H1 (cell line): ENCODE data around the gene RNGTT. TPM values are rescaled to one million over a fixed set of nuclear protein-coding genes. Genes with fewer than 3 reads are reported as not detected.

Experiments
- CTCF ChIA-PET: fragments of 300-600 bp; sonication (Branson Sonifier 250); formaldehyde crosslinking; loops from one replicate; lab custom pipeline; 2021; ENCODE audit not compliant: partially characterized antibody; lab: Charles Lee
- POLR2A ChIA-PET: fragments of 300-600 bp; sonication (Branson Sonifier 250); formaldehyde crosslinking; loops from one replicate; lab custom pipeline; 2021; ENCODE audit warnings: inconsistent platforms; ENCODE audit not compliant: partially characterized antibody; lab: Charles Lee
- DNase-seq, 2 experiments: peaks; one replicate each; pipeline versions ENCODE4 v3.0.0 to v3.0.0-alpha.2; 2010 to 2022; ENCODE audit warnings: low spot score in 2 of 2, low read depth in 1 of 2, mixed read lengths in 1 of 2
- FAIRE-seq: peaks from 2 replicates; lab custom pipeline; 2011; peaks lifted over from hg19 to GRCh38; lab: Jason Lieb, UNC
- H2AFZ ChIP-seq: 2 replicates; pipeline ENCODE4 v1.8.1; 2012; ENCODE audit warnings: low read length, inconsistent platforms
- H2AK5ac ChIP-seq: 2 replicates; pipeline ENCODE4 v1.6.1; 2013; ENCODE audit warnings: low read depth, low read length
- H2BK120ac ChIP-seq: replicated peaks from 2 replicates; pipeline ENCODE3; 2013; ENCODE audit warnings: low read depth, low read length, inconsistent platforms
- H2BK12ac ChIP-seq: 2 replicates; pipeline ENCODE4 v1.6.1; 2013; ENCODE audit warnings: low read depth, low read length
- H2BK15ac ChIP-seq: 2 replicates; pipeline ENCODE4 v1.6.1; 2013; ENCODE audit warnings: low read length
- H2BK20ac ChIP-seq: 2 replicates; pipeline ENCODE4 v1.6.1; 2013; ENCODE audit warnings: low read length
- H2BK5ac ChIP-seq: 2 replicates; pipeline ENCODE4 v1.6.1; 2013; ENCODE audit warnings: low read depth, low read length
- H3K14ac ChIP-seq: 2 replicates; pipeline ENCODE4 v1.6.1; 2013; ENCODE audit warnings: inconsistent platforms; ENCODE audit not compliant: insufficient read length
- H3K18ac ChIP-seq: 2 replicates; pipeline ENCODE4 v1.6.1; 2013; ENCODE audit warnings: low read length; ENCODE audit errors: extremely low read depth
- H3K23ac ChIP-seq: 2 replicates; pipeline ENCODE4 v1.6.1; 2013; ENCODE audit warnings: inconsistent platforms; ENCODE audit not compliant: insufficient read length
- H3K23me2 ChIP-seq: 2 replicates; pipeline ENCODE4 v1.6.1; 2013; ENCODE audit warnings: low read depth, low read length
- H3K27ac ChIP-seq: 2 replicates; pipeline ENCODE4 v1.6.1; 2011; ENCODE audit warnings: low read depth, low read length, inconsistent platforms
- H3K27me3 ChIP-seq, 4 experiments: replicated peaks in 1 of 4; 1 replicate in 1 of 4; 2 replicates in 3 of 4; pipeline versions ENCODE4 v1.6.1 to v1.8.1; 2011 to 2013; ENCODE audit warnings: low read length in 3 of 4, mild to moderate bottlenecking in 3 of 4, inconsistent platforms in 2 of 4, mixed read lengths in 2 of 4, moderate library complexity in 1 of 4; ENCODE audit not compliant: control insufficient read depth in 3 of 4, insufficient read depth in 3 of 4; ENCODE audit errors: extremely low read depth in 1 of 4
- H3K36me3 ChIP-seq, 4 experiments: 2 replicates each; pipeline versions ENCODE4 v1.6.1 to v1.8.1; 2011 to 2013; ENCODE audit warnings: mild to moderate bottlenecking in 4 of 4, low read length in 3 of 4, moderate library complexity in 2 of 4, control low read depth in 1 of 4, inconsistent platforms in 1 of 4; ENCODE audit not compliant: insufficient read depth in 4 of 4, control insufficient read depth in 2 of 4
- H3K4ac ChIP-seq: replicated peaks from 2 replicates; pipeline ENCODE3; 2013; ENCODE audit warnings: low read length, low read depth, mixed read lengths, inconsistent platforms; ENCODE audit not compliant: insufficient read length
- H3K4me1 ChIP-seq, 4 experiments: replicated peaks in 1 of 4; 1 replicate in 1 of 4; 2 replicates in 3 of 4; pipeline versions ENCODE4 v1.6.1 to v1.8.1; 2011 to 2013; ENCODE audit warnings: low read length in 3 of 4, inconsistent platforms in 2 of 4, mixed read lengths in 1 of 4; ENCODE audit not compliant: insufficient read depth in 4 of 4, control insufficient read depth in 3 of 4
- H3K4me2 ChIP-seq, 2 experiments: 2 replicates each; pipeline versions ENCODE4 v1.6.1 to v1.8.1; 2011 to 2013; ENCODE audit warnings: low read depth in 2 of 2, low read length in 2 of 2, control low read depth in 1 of 2, inconsistent platforms in 1 of 2, mild to moderate bottlenecking in 1 of 2; ENCODE audit not compliant: insufficient read depth in 1 of 2
- H3K4me3 ChIP-seq, 4 experiments: fragments of 200-600, 300-600 bp in 1 of 4; sonication (generic), shearing (Covaris generic), sonication (Bioruptor Twin) in 1 of 4; 2 replicates each; pipeline versions ENCODE4 v1.5.1 to v1.8.1; 2011 to 2016; ENCODE audit warnings: low read length in 4 of 4, low read depth in 3 of 4, control low read depth in 2 of 4, inconsistent platforms in 2 of 4, mild to moderate bottlenecking in 2 of 4, mixed read lengths in 1 of 4, moderate library complexity in 1 of 4; ENCODE audit not compliant: insufficient read depth in 2 of 4; ENCODE audit errors: extremely low read depth in 1 of 4
- H3K56ac ChIP-seq: replicated peaks from 2 replicates; pipeline ENCODE3; 2013; ENCODE audit warnings: low read depth, mild to moderate bottlenecking, mixed read lengths, low read length, inconsistent platforms; ENCODE audit not compliant: insufficient read length
- H3K79me1 ChIP-seq: 2 replicates; pipeline ENCODE4 v1.6.1; 2013; ENCODE audit warnings: low read depth, low read length, control low read depth
- H3K79me2 ChIP-seq, 2 experiments: 2 replicates each; pipeline versions ENCODE4 v1.6.1 to v1.8.1; 2012 to 2013; ENCODE audit warnings: low read length in 2 of 2, mild to moderate bottlenecking in 2 of 2, inconsistent platforms in 1 of 2; ENCODE audit not compliant: insufficient read depth in 2 of 2, control insufficient read depth in 1 of 2
- H3K9ac ChIP-seq, 4 experiments: replicated peaks in 1 of 4; 1 replicate in 1 of 4; 2 replicates in 3 of 4; pipeline versions ENCODE4 v1.6.1 to v1.8.1; 2011 to 2013; ENCODE audit warnings: low read depth in 3 of 4, low read length in 3 of 4, control low read depth in 2 of 4, mild to moderate bottlenecking in 2 of 4, moderate library complexity in 2 of 4, inconsistent platforms in 1 of 4; ENCODE audit errors: extremely low read depth in 1 of 4
- H3K9me3 ChIP-seq, 2 experiments: 2 replicates each; pipeline versions ENCODE4 v1.6.1 to v1.8.1; 2012 to 2013; ENCODE audit warnings: mild to moderate bottlenecking in 2 of 2, moderate library complexity in 2 of 2, control low read depth in 1 of 2, inconsistent platforms in 1 of 2, low read depth in 1 of 2, low read length in 1 of 2, mixed read lengths in 1 of 2; ENCODE audit not compliant: insufficient read depth in 2 of 2
- H4K20me1 ChIP-seq, 2 experiments: replicated peaks in 1 of 2; 2 replicates each; pipeline versions ENCODE3 to v1.8.1; 2011 to 2013; ENCODE audit warnings: inconsistent platforms in 2 of 2, low read length in 2 of 2, mild to moderate bottlenecking in 1 of 2; ENCODE audit not compliant: insufficient read depth in 2 of 2, control insufficient read depth in 1 of 2
- H4K5ac ChIP-seq: 2 replicates; pipeline ENCODE4 v1.6.1; 2013; ENCODE audit warnings: low read length, low read depth, mixed read lengths, inconsistent platforms; ENCODE audit not compliant: insufficient read length
- H4K8ac ChIP-seq: 2 replicates; pipeline ENCODE4 v1.8.0; 2013; ENCODE audit warnings: mild to moderate bottlenecking, moderate library complexity, low read length, inconsistent platforms; ENCODE audit not compliant: insufficient read depth; ENCODE audit errors: extremely low read depth
- H4K91ac ChIP-seq: replicated peaks from 2 replicates; pipeline ENCODE3; 2013; ENCODE audit warnings: low read length, mixed read lengths, inconsistent platforms; ENCODE audit not compliant: insufficient read length
- BACH1 ChIP-seq: IDR thresholded peaks from 2 replicates; pipeline ENCODE4 v1.6.1; 2012; ENCODE audit warnings: low read length, improper control_type of control experiment
- CBX5 ChIP-seq: fragments of 300-800, 300-1000 bp; sonication (generic); IDR thresholded peaks from 2 replicates; pipeline ENCODE4 v1.7.1; 2016; ENCODE audit warnings: antibody characterized with exemption, low read length, low read depth
- CEBPB ChIP-seq: IDR thresholded peaks from 2 replicates; pipeline ENCODE4 v1.6.1; 2012; ENCODE audit warnings: low read depth, low read length
- CHD1 ChIP-seq: IDR thresholded peaks from 2 replicates; pipeline ENCODE4 v1.6.1; 2012; ENCODE audit warnings: low read depth, low read length, improper control_type of control experiment
- CTBP2 ChIP-seq: IDR thresholded peaks from 2 replicates; pipeline ENCODE4 v1.7.0; 2011; ENCODE audit warnings: borderline replicate concordance, mild to moderate bottlenecking, moderate library complexity, mixed read lengths, low read length; ENCODE audit not compliant: insufficient read depth, insufficient read length
- E2F6 ChIP-seq: IDR thresholded peaks from 2 replicates; pipeline ENCODE4 v1.6.1; 2012; ENCODE audit warnings: inconsistent platforms
- MAFK ChIP-seq: IDR thresholded peaks from 2 replicates; pipeline ENCODE4 v1.6.1; 2012; ENCODE audit warnings: low read depth, mild to moderate bottlenecking, improper control_type of control experiment, low read length
- POLR2A ChIP-seq, 2 experiments: IDR thresholded peaks; 1 replicate in 1 of 2; 2 replicates in 1 of 2; pipeline ENCODE4 v1.6.1; 2011; ENCODE audit warnings: low read depth in 2 of 2, low read length in 2 of 2, mild to moderate bottlenecking in 2 of 2; ENCODE audit errors: control extremely low read depth in 1 of 2
- RBBP5 ChIP-seq: IDR thresholded peaks from 2 replicates; pipeline ENCODE4 v1.7.1; 2012; ENCODE audit warnings: low read depth, mild to moderate bottlenecking, inconsistent platforms, low read length, moderate library complexity, borderline replicate concordance
- SP1 ChIP-seq: IDR thresholded peaks from 2 replicates; pipeline ENCODE4 v1.6.1; 2011; ENCODE audit warnings: low read depth, low read length
- TAF1 ChIP-seq: IDR thresholded peaks from 2 replicates; pipeline ENCODE4 v1.6.1; 2011; ENCODE audit warnings: mild to moderate bottlenecking, low read depth, low read length
- TBP ChIP-seq: IDR thresholded peaks from 2 replicates; pipeline ENCODE4 v1.6.1; 2011; ENCODE audit warnings: low read depth, low read length, improper control_type of control experiment
- WGBS, 2 experiments: shearing (Covaris generic) in 1 of 2; methylation state at CpG; one replicate each; pipeline versions ENCODE4 v1.1.6 to v1.1.7; 2013 to 2015; ENCODE audit warnings: low lambda C conversion rate in 2 of 2, mixed read lengths in 2 of 2, inconsistent platforms in 1 of 2, low coverage in 1 of 2, missing lambda C conversion rate in 1 of 2; ENCODE audit not compliant: insufficient replicate concordance in 2 of 2, insufficient coverage in 1 of 2, insufficient read length in 1 of 2; ENCODE audit errors: extremely low coverage in 1 of 2, missing lambda C conversion rate in 1 of 2; 5-methylcytosine and 5-hydroxymethylcytosine counted together
- polyA plus RNA-seq, 7 experiments: library from polyadenylated mRNA; depleted of rRNA in 3 of 7; stranded (reverse) in 5 of 7; unstranded in 2 of 7; fragments of >200 nt in 5 of 7; fragments of 200-250 nt in 2 of 7; gene quantifications; 1 replicate in 5 of 7; 2 replicates in 1 of 7; 4 replicates in 1 of 7; pipeline versions ENCODE4 v1.2.1 to v1.2.3, GENCODE V29; 2011 to 2013; ENCODE audit warnings: missing spikeins in 2 of 7, mixed read lengths in 2 of 7
- total RNA-seq: library from RNA; stranded (reverse); fragmentation: NEBNext Ultra II Directional; extraction: Animal tissue kit (Norgen Biotek cat#: 25700); gene quantifications from 2 replicates; pipeline ENCODE4 v1.2.1, GENCODE V29; 2021
- TF ChIP-seq, protein P1 (sequence below), 3 experiments: IDR thresholded peaks; 1 replicate in 2 of 3; 2 replicates in 1 of 3; pipeline versions ENCODE4 v1.5.1 to v1.6.1; 2011; ENCODE audit warnings: low read length in 3 of 3, mild to moderate bottlenecking in 3 of 3, inconsistent platforms in 2 of 3, low read depth in 1 of 3, moderate library complexity in 1 of 3; ENCODE audit not compliant: insufficient read depth in 1 of 3; ENCODE audit errors: control extremely low read depth in 1 of 3

RNGTT gene
- total and polyA plus RNA-seq, 2 of the 8 experiments (the other 6 are each of a cell fraction or from before 2014, with no cell fraction given) = 3.6 to 21.2 TPM

DNA sequence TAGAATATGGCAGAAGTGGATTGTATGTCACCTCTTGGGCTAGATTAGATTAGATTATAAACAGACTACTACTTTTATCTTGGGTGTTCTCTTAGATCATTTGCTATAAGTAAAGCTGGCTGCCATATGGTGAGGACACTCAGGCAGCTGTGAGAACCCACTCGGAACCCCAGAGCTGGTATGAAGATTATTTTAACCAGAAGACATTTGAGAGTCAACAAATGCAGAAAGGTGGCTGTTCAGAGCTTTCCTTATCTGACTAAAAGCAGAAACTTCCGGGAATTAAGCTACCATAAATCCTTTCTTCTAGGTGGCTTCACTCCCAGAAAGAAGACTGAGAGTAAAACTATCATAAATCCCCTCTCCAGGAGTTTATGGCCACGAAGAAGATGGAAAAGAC, 91.9 kb downstream of the RNGTT start:
- Histone ChIP-seq H4K20me1 (no peaks in the 10 kb centered on the region), H3K14ac (no peak overlapping the region), H3K4me1 (no peaks in the 10 kb centered on the region), H2AK5ac (no peak overlapping the region), H2BK120ac (no peak overlapping the region), H3K27ac (no peak overlapping the region), H3K79me2 (no peaks in the 10 kb centered on the region), H2BK20ac (no peak overlapping the region), H3K27me3 (no peaks in the 10 kb centered on the region), H4K8ac (no peak overlapping the region), H2BK5ac (no peak overlapping the region), H3K18ac (no peak overlapping the region), H3K23ac (no peak overlapping the region), H3K9ac (no peak overlapping the region), H3K4ac (no peak overlapping the region), H2BK15ac (no peak overlapping the region), H3K9me3 (no peaks in the 10 kb centered on the region), H3K79me1 (no peaks in the 10 kb centered on the region), H2BK12ac (no peak overlapping the region), H2AFZ (no peak overlapping the region), H3K23me2 (no peaks in the 10 kb centered on the region), H3K4me3 (no peak overlapping the region), H3K4me2 (no peak overlapping the region), H4K91ac (no peak overlapping the region), H3K56ac (no peak overlapping the region), H3K36me3 (no peaks in the 10 kb centered on the region), H4K5ac (no peak overlapping the region)
- POLR2A ChIA-PET = no interaction called here
- FAIRE-seq (no peak), DNase-seq (no peak)
- CTCF ChIA-PET = interaction anchor here (0.5 to 2.6 kb wide), 25 partner anchors 8 to 1813 kb away, joined by 3 to 15 read pairs (median 4); partner anchors contain the start of gene RNGTT
- 90% methylated on average over 3 of the region's 3 CpGs; no CpG with 5 or more reads in 1 of the 2 experiments for WGBS, 2 experiments
- no peak for TF ChIP-seq TAF1
- TF ChIP-seq RBBP5 = no peak
- TF ChIP-seq POLR2A (IDR thresholded peaks at IDR 0.05; ENCODE audit: control extremely low read depth in 1 of 2, low read depth in 2 of 2, low read length in 2 of 2) = no peak
- TF ChIP-seq CHD1 = no peak
- no peak for TF ChIP-seq E2F6
- no peak for TF ChIP-seq CTBP2
- no peak for TF ChIP-seq CEBPB
- no peak for TF ChIP-seq BACH1
- TF ChIP-seq SP1 = no peak
- TF ChIP-seq MAFK = no peak
- TF ChIP-seq TBP = no peak
- TF ChIP-seq CBX5 = no peak
- TF ChIP-seq, protein P1, sequence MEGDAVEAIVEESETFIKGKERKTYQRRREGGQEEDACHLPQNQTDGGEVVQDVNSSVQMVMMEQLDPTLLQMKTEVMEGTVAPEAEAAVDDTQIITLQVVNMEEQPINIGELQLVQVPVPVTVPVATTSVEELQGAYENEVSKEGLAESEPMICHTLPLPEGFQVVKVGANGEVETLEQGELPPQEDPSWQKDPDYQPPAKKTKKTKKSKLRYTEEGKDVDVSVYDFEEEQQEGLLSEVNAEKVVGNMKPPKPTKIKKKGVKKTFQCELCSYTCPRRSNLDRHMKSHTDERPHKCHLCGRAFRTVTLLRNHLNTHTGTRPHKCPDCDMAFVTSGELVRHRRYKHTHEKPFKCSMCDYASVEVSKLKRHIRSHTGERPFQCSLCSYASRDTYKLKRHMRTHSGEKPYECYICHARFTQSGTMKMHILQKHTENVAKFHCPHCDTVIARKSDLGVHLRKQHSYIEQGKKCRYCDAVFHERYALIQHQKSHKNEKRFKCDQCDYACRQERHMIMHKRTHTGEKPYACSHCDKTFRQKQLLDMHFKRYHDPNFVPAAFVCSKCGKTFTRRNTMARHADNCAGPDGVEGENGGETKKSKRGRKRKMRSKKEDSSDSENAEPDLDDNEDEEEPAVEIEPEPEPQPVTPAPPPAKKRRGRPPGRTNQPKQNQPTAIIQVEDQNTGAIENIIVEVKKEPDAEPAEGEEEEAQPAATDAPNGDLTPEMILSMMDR (IDR thresholded peaks at IDR 0.05; ENCODE audit: control extremely low read depth in 1 of 3, insufficient read depth in 1 of 3, low read depth in 1 of 3, low read length in 3 of 3) = no peak
